GM23338 (cell line): ENCODE data around the gene TBATA. TPM values are rescaled to one million over a fixed set of nuclear protein-coding genes. Genes with fewer than 3 reads are reported as not detected.
A peak's percentile ranks its signal among the peaks of the same experiment; 100 is the strongest.

ENCODE experiments used
- ATAC-seq: fragments of 200-7000 bp; cut with Tn5 transposase; 3 replicates; pipeline ENCODE4 v1.9.1; 2020
- DNase-seq: peaks from one replicate; pipeline ENCODE4 v3.0.0-alpha.2; 2015; ENCODE audit warnings: low spot score
- H2AFZ ChIP-seq: fragments of 200-600 bp; sonication (generic); 2 replicates; pipeline ENCODE4 v1.8.0; 2016; ENCODE audit warnings: antibody characterized with exemption, mild to moderate bottlenecking, moderate library complexity
- H3F3A ChIP-seq: fragments of 200-600 bp; sonication (generic); replicated peaks from 2 replicates; pipeline ENCODE4 v1.8.0; 2017; ENCODE audit warnings: antibody characterized with exemption, mixed run types, low read depth
- H3K27ac ChIP-seq: fragments of 200-600 bp; sonication (generic); 2 replicates; pipeline ENCODE4 v1.6.1; 2016; ENCODE audit warnings: low read depth
- H3K27me3 ChIP-seq: fragments of 200-600 bp; sonication (generic); 2 replicates; pipeline ENCODE4 v1.8.0; 2016; ENCODE audit warnings: mild to moderate bottlenecking, mixed run types, moderate library complexity; ENCODE audit not compliant: insufficient read depth
- H3K36me3 ChIP-seq: fragments of 200-600 bp; sonication (generic); 2 replicates; pipeline ENCODE4 v1.8.0; 2016; ENCODE audit warnings: mild to moderate bottlenecking; ENCODE audit not compliant: insufficient read depth
- H3K4me1 ChIP-seq: fragments of 200-600 bp; sonication (generic); 2 replicates; pipeline ENCODE4 v1.8.0; 2016; ENCODE audit warnings: mild to moderate bottlenecking, moderate library complexity; ENCODE audit not compliant: insufficient read depth
- H3K4me2 ChIP-seq: fragments of 200-600 bp; sonication (generic); 2 replicates; pipeline ENCODE4 v1.7.1; 2017; ENCODE audit warnings: mixed run types
- H3K4me3 ChIP-seq: fragments of 200-600 bp; sonication (generic); 2 replicates; pipeline ENCODE4 v1.6.1; 2016; ENCODE audit warnings: mixed run types
- H3K79me2 ChIP-seq: fragments of 200-600 bp; sonication (generic); replicated peaks from 2 replicates; pipeline ENCODE4 v1.8.0; 2017; ENCODE audit warnings: mild to moderate bottlenecking; ENCODE audit not compliant: insufficient read depth
- H3K9me2 ChIP-seq: fragments of 200-600 bp; sonication (generic); 2 replicates; pipeline ENCODE4 v1.8.0; 2017; ENCODE audit not compliant: insufficient read depth
- H4K20me1 ChIP-seq: fragments of 200-600 bp; sonication (generic); replicated peaks from 2 replicates; pipeline ENCODE4 v1.8.0; 2017; ENCODE audit warnings: mild to moderate bottlenecking; ENCODE audit not compliant: insufficient read depth
- H3K27ac Mint-ChIP-seq: 2 replicates; pipeline ENCODE4 v1.8.0; 2020; ENCODE audit warnings: inconsistent platforms, mild to moderate bottlenecking, moderate library complexity, mixed read lengths
- H3K27me3 Mint-ChIP-seq: 3 replicates; pipeline ENCODE4 v1.8.0; 2022; ENCODE audit warnings: low read depth, mild to moderate bottlenecking, moderate library complexity, mixed read lengths, inconsistent platforms; ENCODE audit not compliant: insufficient read depth, poor library complexity
- H3K36me3 Mint-ChIP-seq: 3 replicates; pipeline ENCODE4 v1.8.0; 2021; ENCODE audit warnings: low read depth, mild to moderate bottlenecking, inconsistent platforms, moderate library complexity, mixed read lengths
- H3K4me1 Mint-ChIP-seq: 3 replicates; pipeline ENCODE4 v1.8.0; 2020; ENCODE audit warnings: mild to moderate bottlenecking, inconsistent platforms, mixed read lengths
- H3K4me3 Mint-ChIP-seq: 3 replicates; pipeline ENCODE4 v1.8.0; 2021; ENCODE audit warnings: moderate library complexity, mild to moderate bottlenecking, inconsistent platforms, mixed read lengths
- H3K9me3 Mint-ChIP-seq: 3 replicates; pipeline ENCODE4 v1.8.0; 2020; ENCODE audit warnings: moderate library complexity, mild to moderate bottlenecking, inconsistent platforms, mixed read lengths
- CREB1 ChIP-seq: fragments of 250-450 bp; sonication (Bioruptor Pico); IDR thresholded peaks from 2 replicates; pipeline ENCODE4 v1.5.0; 2020; ENCODE audit warnings: low read depth, mild to moderate bottlenecking, moderate library complexity
- EZH2 ChIP-seq: fragments of 200-600 bp; sonication (generic); IDR thresholded peaks from one replicate; pipeline ENCODE4 v1.8.0; 2017; ENCODE audit warnings: antibody characterized with exemption, mild to moderate bottlenecking, low read depth; ENCODE audit not compliant: unreplicated experiment
- EZH2phosphoT487 ChIP-seq: fragments of 200-600 bp; sonication (generic); IDR thresholded peaks from one replicate; pipeline ENCODE4 v1.8.1; 2018; ENCODE audit warnings: antibody characterized with exemption; ENCODE audit not compliant: unreplicated experiment
- JUNB ChIP-seq: IDR thresholded peaks from one replicate; pipeline ENCODE4 v1.6.1; 2016; ENCODE audit warnings: antibody characterized with exemption; ENCODE audit not compliant: unreplicated experiment
- NANOG ChIP-seq: IDR thresholded peaks from 2 replicates; pipeline ENCODE4 v1.6.1; 2016; ENCODE audit warnings: antibody characterized with exemption, borderline replicate concordance
- POLR2AphosphoS5 ChIP-seq: IDR thresholded peaks from 2 replicates; pipeline ENCODE4 v1.6.1; 2016; ENCODE audit warnings: antibody characterized with exemption, low read depth
- ZNF114 ChIP-seq: fragments of 250-450 bp; sonication (Bioruptor Pico); IDR thresholded peaks from 2 replicates; pipeline ENCODE4 v1.5.0; 2020; ENCODE audit warnings: mild to moderate bottlenecking, moderate library complexity
- ZNF331 ChIP-seq: fragments of 250-450 bp; sonication (Bioruptor Pico); IDR thresholded peaks from 2 replicates; pipeline ENCODE4 v1.5.0; 2020; ENCODE audit warnings: low read depth, mild to moderate bottlenecking, moderate library complexity
- polyA plus RNA-seq: library from polyadenylated mRNA; unstranded; fragments of >200 nt; fragmentation: Nextera tagmentation; extraction: Ambion mirVana; gene quantifications from 2 replicates; pipeline ENCODE4 v1.2.1, GENCODE V29; 2016
- total RNA-seq: library from RNA; depleted of rRNA; stranded (reverse); fragments of >200 nt; shearing (Covaris generic); gene quantifications from 2 replicates; pipeline ENCODE4 v1.2.3, GENCODE V29; 2014
- TF ChIP-seq, protein P1 (sequence below), 2 experiments: fragments of 200-600 bp in 1 of 2; sonication (generic) in 1 of 2; conservative IDR thresholded peaks; 2 replicates each; pipeline versions ENCODE4 v1.5.1 to v1.6.1; 2016 to 2017; ENCODE audit warnings: antibody characterized with exemption in 2 of 2, low read depth in 2 of 2, mild to moderate bottlenecking in 2 of 2, moderate library complexity in 1 of 2
- TF ChIP-seq, protein P2 (sequence below): IDR thresholded peaks from 2 replicates; pipeline ENCODE4 v1.6.1; 2016; ENCODE audit warnings: antibody characterized with exemption

Gene TBATA
- total and polyA plus RNA-seq, 2 experiments from 2014 or later = not detected

DNA sequence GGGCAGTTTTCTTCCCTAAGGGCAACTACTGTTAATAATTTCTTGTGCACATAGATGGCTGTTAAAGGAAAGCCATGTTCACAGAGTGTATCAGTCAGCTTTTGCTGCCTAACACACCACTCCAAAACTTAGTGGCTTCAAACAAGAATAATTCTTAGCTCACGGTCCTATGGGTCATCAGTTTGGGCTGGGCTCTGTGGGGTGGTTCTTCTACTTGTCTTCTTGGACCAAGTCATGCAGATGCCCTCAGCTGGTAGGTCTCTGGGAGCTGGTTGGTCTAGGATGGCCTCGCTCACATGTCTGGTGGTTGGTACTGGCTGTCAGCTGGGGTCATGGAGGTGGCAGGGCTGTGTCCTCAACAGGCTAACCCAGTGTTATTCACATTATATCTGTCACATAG lies 39.6 kb downstream of the TBATA start:
- H3K36me3 Mint-ChIP-seq = no peaks in the 10 kb centered on the region
- Histone ChIP-seq H3K27ac (no peak overlapping the region), H3K4me3 (no peak overlapping the region), H3F3A (no peaks in the 10 kb centered on the region), H3K4me1 (no peaks in the 10 kb centered on the region), H3K79me2 (no peaks in the 10 kb centered on the region), H3K4me2 (no peak overlapping the region), H2AFZ (no peak overlapping the region), H3K36me3 (no peaks in the 10 kb centered on the region), H3K27me3 (no peaks in the 10 kb centered on the region), H4K20me1 (no peaks in the 10 kb centered on the region), H3K9me2 (no peaks in the 10 kb centered on the region)
- DNase-seq = no peak
- peaks cover 7% of the 10 kb centered on the region for H3K27me3 Mint-ChIP-seq
- no peaks in the 10 kb centered on the region; the same call in 2 of the 3 replicates for H3K4me1 Mint-ChIP-seq
- H3K4me3 Mint-ChIP-seq = no peak overlapping the region
- H3K9me3 Mint-ChIP-seq = no peaks in the 10 kb centered on the region
- no peak for TF ChIP-seq EZH2phosphoT487
- TF ChIP-seq ZNF114 (CRISPR knock-in tag) = no peak
- TF ChIP-seq NANOG = no peak
- TF ChIP-seq ZNF331 (CRISPR knock-in tag) = 0 out of 2 replicates have a peak, but pooled peaks have one; percentile 4
- no peak for TF ChIP-seq CREB1 (CRISPR knock-in tag)
- TF ChIP-seq JUNB = no peak
- TF ChIP-seq EZH2 = no peak
- TF ChIP-seq, protein P1, sequence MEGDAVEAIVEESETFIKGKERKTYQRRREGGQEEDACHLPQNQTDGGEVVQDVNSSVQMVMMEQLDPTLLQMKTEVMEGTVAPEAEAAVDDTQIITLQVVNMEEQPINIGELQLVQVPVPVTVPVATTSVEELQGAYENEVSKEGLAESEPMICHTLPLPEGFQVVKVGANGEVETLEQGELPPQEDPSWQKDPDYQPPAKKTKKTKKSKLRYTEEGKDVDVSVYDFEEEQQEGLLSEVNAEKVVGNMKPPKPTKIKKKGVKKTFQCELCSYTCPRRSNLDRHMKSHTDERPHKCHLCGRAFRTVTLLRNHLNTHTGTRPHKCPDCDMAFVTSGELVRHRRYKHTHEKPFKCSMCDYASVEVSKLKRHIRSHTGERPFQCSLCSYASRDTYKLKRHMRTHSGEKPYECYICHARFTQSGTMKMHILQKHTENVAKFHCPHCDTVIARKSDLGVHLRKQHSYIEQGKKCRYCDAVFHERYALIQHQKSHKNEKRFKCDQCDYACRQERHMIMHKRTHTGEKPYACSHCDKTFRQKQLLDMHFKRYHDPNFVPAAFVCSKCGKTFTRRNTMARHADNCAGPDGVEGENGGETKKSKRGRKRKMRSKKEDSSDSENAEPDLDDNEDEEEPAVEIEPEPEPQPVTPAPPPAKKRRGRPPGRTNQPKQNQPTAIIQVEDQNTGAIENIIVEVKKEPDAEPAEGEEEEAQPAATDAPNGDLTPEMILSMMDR (conservative IDR thresholded peaks at IDR 0.05; ENCODE audit: low read depth in 2 of 2) = no peak
- no peak overlapping the region for H3K27ac Mint-ChIP-seq
- no peak for ATAC-seq

DNA sequence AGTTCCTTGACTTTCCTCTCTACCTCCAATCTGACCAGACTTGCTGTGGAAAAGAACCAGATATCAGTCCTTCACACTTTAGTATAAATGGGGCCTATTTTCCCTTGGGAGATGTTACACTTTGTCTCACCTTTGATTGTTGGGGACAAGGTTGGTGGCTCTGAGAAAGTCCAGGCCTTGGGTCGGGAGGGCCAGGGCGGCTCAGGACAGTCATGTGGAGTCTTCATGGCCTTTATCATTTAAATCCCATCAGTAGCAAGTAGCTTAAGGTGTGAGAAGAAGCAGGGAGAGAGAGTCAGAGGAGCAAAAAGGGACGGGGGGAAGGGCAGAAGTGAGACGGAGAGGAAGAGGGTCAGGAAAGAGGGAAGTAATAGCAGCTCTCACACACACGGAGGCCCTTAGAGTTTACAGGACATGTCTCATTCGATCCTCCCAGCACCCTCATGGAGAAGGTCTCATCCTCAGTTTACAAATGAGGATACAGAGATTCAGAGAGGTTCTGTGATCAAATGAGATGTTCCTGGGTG lies 40.5 kb downstream of the TBATA start:
- no peak overlapping the region for H3K4me2 ChIP-seq
- no peaks in the 10 kb centered on the region for H3K27me3 ChIP-seq
- H3K4me3 ChIP-seq = no peak overlapping the region
- no peaks in the 10 kb centered on the region for H3K4me1 ChIP-seq
- ATAC-seq (no peak), DNase-seq (no peak)
- H4K20me1 ChIP-seq = no peaks in the 10 kb centered on the region
- no peaks in the 10 kb centered on the region for H3F3A ChIP-seq
- no peak overlapping the region for H3K4me3 Mint-ChIP-seq
- no peak overlapping the region for H3K27ac Mint-ChIP-seq
- no peak overlapping the region for H2AFZ ChIP-seq
- no peaks in the 10 kb centered on the region for H3K36me3 Mint-ChIP-seq
- no peaks in the 10 kb centered on the region for H3K79me2 ChIP-seq
- H3K4me1 Mint-ChIP-seq = no peaks in the 10 kb centered on the region; the same call in 2 of the 3 replicates
- peaks cover 7% of the 10 kb centered on the region for H3K27me3 Mint-ChIP-seq
- H3K9me3 Mint-ChIP-seq = no peaks in the 10 kb centered on the region
- H3K36me3 ChIP-seq = no peaks in the 10 kb centered on the region
- TF ChIP-seq, protein P2, sequence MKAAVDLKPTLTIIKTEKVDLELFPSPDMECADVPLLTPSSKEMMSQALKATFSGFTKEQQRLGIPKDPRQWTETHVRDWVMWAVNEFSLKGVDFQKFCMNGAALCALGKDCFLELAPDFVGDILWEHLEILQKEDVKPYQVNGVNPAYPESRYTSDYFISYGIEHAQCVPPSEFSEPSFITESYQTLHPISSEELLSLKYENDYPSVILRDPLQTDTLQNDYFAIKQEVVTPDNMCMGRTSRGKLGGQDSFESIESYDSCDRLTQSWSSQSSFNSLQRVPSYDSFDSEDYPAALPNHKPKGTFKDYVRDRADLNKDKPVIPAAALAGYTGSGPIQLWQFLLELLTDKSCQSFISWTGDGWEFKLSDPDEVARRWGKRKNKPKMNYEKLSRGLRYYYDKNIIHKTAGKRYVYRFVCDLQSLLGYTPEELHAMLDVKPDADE = no peak
- TF ChIP-seq EZH2phosphoT487 (no peak), NANOG (no peak), POLR2AphosphoS5 (no peak)
- no peak overlapping the region for H3K27ac ChIP-seq
- H3K9me2 ChIP-seq = no peaks in the 10 kb centered on the region
